HL-60 (cell line): ENCODE results near the gene TAOK3.

Experiments used
- CTCF ChIP-seq: IDR thresholded peaks from one replicate; pipeline ENCODE4 v1.5.1; 2011; ENCODE audit warnings: low read length, control low read depth, inconsistent platforms; ENCODE audit not compliant: insufficient read depth
- GABPA ChIP-seq: IDR thresholded peaks from 2 replicates; pipeline ENCODE4 v1.6.1; 2012; ENCODE audit warnings: low read depth
- POLR2AphosphoS5 ChIP-seq: IDR thresholded peaks from 2 replicates; pipeline ENCODE4 v1.6.1; 2012; ENCODE audit warnings: low read depth
- SPI1 ChIP-seq: IDR thresholded peaks from 2 replicates; pipeline ENCODE4 v1.6.1; 2012; ENCODE audit warnings: low read depth, mild to moderate bottlenecking, borderline replicate concordance

- TF ChIP-seq POLR2AphosphoS5 (no peak), CTCF (no peak), GABPA (no peak), SPI1 (no peak)
Measured at GRCh38 chr12:118336123-118336522, 36.6 kb downstream of the TAOK3 start.
